Left forelimb (tissue), 1 donor: ENCODE data around the gene EDARADD.
"Not testable (repeated sequence)": the region's sequence is repeated elsewhere in the genome, so short reads cannot be mapped to it uniquely, and the experiment has no call there.

Experiments
- DNase-seq: peaks from one replicate; pipeline ENCODE4 v3.0.0-alpha.2; 2018; ENCODE audit warnings: low spot score

EDARADD gene

DNA sequence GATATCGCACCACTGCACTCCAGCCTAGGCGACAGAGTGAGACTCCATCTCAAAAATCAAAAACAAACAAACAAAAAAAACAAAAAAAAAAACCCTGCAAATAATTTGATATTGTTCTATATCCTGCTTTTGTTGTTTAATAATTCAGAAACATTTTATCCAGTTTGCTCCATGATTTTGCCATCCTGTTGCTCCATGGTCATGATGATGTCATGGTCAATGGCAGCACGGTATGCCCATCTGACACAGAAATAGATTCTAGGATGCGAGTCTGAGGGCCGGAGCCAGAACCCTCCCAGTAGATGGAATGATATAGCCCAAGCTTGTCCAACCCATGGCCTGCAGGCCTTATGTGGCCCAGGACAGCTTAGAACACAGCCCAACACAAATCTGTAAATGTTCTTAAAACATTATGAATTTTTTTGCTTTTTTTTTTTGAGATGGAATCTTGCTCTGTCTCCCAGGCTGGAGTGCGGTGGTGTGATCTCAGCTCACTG, 39.8 kb downstream of the EDARADD start:
- DNase-seq, result no peak

DNA sequence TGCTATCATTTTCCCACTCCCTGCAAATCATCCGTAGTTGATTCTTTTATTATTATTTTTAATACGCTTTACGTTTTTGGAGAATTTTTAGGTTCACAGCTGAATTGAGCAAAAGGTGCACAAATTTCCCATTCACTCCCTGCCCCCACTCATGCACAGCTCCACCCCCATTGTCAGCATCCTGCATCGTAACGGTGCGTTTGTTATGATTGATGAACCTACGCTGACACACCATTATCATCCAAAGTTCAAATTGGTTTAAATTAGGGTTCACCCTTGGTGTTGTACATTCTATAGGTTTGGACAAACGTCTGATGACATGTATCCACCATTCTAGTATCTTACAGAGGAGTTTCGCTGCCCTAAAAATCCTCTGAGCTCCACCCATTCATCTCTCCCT, 44.5 kb downstream of the EDARADD start:
- DNase-seq, result no peak

- DNase-seq, result no peak
These were observed 46.3 kb downstream of the EDARADD start for GRCh38 chr1:236440373-236440772.

- no peak for DNase-seq
These were observed 56.7 kb downstream of the EDARADD start for GRCh38 chr1:236450779-236451178.

GRCh38 chr1:236451796-236452373, 57.8 kb downstream of the EDARADD start:
- no peak for DNase-seq

GRCh38 chr1:236455243-236455642, 61.2 kb downstream of the EDARADD start:
- DNase-seq, result no peak

DNA sequence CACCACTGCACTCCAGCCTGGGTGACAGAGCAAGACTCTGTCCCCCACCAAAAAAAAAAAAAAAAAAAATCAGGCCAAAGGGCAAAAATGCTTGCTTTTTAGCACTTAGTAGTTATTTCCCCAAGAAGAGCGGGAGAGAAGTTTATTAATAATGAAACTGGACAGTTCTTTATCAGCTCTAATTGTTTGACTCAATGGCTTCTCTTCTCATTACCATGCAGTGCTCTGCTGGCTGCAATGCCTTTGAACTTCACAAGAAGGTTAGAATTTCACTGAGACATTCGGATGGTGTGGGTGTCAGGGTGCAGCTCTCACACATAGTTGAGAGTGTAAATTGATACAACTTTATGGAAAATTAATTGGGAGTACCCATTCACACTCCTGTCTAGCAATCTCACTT, 63.7 kb downstream of the EDARADD start:
- no peak for DNase-seq

DNA sequence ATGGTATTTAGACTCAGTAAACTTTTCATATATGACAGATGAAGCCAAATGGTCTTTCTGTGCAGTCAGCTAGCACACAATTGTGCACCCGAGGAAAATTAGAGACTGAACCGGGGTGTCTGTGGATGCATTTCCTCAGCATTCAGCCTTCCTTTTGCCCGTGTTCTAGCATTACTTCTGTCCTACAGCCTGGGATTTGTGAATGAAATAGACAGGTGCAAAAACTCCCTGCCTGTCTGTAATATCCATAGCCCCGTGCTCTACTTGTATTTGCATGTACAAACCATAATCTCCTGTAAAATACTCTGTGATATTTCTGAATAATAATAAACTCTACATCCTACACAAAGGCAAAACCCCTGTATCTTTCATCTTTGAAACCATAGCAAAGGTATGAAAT, 64.9 kb downstream of the EDARADD start:
- DNase-seq, result no peak

- DNase-seq, result no peak
These were observed 66.0 kb downstream of the EDARADD start for GRCh38 chr1:236460103-236460502.

DNA sequence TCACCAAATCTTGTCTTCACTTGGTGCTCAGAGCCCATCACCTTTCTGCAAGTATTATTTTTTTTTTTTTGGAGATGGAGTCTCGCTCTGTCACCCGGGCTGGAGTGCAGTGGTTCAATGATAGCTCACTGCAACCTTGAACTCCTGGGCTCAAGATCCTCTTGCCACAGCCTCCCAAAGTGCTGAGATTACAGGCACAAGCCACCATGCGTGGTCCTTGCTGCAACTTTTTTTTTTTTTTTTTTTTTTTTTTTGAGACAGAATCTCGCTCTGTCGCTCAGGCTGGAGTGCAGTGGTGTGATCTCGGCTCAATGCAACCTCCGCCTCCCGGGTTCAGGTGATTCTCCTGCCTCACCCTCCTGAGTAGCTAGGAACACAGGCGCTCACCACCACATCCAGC, 70.1 kb downstream of the EDARADD start:
- not testable (repeated sequence) for DNase-seq

DNA sequence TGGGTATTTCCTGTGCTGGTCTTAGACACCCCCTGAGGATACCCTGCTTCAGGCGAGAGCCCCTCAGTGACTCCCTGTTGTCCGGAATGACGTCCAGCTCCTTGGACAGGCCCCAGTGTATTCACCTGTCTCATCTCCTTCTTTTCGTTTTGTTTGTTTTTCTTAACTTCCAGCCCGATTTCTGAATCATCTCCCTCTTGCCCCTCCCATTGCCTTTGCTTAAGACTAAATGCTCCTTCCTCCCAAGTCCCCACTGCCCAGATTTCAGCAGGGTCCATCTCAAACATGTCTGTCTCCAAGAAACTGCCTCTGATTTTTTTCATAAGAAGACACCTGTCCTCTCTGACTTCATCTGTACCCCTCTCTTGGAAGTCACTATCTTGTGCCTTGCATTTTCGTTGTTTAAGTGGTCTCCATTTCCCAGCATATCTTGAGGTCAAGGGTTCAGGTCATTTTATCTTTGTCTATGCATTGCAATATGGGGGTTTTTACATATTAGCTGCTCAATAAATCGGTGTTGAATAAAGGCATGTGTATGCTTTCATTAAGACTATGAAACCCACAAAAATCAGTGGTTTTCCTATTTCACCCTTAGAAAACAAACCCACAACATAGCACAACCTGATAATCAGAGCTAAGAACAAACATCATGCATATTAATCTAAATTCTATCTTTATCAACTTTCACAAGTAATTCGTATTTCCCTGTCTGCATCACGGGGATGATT, 71.3 kb downstream of the EDARADD start:
- DNase-seq, result no peak

- no peak for DNase-seq
These were observed 71.8 kb downstream of the EDARADD start for GRCh38 chr1:236465959-236466303.

DNA sequence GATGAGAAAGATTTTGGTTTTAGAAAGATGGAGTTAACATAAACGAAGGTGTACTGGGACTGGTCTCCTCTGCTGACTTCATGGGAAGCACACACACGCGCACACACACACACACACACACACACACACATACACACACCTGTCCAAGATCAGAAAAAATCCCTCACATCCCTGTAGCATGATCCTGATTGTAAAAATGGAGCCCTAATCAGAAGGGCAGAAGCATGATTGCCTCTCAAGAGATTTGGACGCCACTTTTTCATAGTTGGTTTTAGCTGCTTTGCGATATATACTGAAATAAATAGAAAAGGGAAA, 73.2 kb downstream of the EDARADD start:
- DNase-seq, result no peak

DNA sequence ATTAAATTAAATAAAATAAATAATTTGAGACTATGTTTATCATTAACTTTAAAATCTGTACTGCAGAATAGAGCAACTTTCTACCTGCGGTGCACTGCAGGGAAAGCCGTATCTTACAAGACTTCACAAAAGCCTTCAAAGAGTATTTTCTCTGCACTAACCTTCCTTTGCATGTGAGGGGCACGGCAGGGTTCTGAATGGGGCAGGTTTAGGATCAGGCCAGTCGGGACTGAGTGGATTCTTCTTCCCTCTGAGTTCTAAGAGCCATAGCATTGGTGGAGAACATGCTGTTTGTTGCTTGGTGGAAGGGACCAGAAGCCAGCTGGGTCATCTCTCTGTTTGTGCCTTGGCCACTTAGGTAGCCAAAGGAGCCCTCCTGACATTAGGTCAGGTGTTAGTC, 74.5 kb downstream of the EDARADD start:
- no peak for DNase-seq

DNA sequence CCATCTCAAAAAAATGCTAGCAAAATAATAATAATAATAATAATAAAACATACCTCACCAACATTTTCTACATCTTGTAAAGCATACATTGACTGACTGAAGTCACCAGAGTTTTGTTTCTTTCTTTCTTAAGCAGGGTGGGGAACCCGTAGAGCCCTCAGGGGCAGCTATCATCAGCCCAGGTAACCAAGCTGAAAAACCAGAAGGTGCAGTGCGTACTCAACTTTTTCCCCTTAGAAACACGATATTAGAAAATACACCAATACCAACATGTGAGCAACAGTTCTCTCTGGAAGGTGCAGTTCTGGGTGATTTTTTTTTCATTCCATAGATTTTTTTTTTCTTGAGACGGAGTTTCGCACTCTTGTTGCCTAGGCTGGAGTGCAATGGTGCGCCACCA, 75.4 kb downstream of the EDARADD start:
- no peak for DNase-seq

DNA sequence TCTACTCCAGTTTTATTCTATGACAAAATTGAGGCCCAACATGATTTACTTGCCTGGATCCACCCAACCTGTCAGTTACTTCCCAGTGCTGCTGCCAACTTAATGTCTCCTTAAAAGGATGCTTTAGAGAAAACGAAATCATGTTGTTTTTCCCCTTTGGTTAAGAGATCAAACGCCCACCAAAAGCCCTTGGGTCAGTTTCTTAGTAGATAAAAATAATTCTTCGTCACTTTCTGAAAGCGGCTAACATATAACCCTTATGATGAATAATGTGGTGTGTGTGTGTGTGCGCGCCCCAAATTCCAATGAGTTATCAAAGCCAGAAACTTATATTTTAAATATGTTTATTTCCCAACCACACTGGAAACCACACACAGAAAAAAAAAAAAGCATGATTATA, 77.0 kb downstream of the EDARADD start:
- DNase-seq, result no peak

GRCh38 chr1:236471653-236472052, 77.6 kb downstream of the EDARADD start:
- DNase-seq, result no peak

DNA sequence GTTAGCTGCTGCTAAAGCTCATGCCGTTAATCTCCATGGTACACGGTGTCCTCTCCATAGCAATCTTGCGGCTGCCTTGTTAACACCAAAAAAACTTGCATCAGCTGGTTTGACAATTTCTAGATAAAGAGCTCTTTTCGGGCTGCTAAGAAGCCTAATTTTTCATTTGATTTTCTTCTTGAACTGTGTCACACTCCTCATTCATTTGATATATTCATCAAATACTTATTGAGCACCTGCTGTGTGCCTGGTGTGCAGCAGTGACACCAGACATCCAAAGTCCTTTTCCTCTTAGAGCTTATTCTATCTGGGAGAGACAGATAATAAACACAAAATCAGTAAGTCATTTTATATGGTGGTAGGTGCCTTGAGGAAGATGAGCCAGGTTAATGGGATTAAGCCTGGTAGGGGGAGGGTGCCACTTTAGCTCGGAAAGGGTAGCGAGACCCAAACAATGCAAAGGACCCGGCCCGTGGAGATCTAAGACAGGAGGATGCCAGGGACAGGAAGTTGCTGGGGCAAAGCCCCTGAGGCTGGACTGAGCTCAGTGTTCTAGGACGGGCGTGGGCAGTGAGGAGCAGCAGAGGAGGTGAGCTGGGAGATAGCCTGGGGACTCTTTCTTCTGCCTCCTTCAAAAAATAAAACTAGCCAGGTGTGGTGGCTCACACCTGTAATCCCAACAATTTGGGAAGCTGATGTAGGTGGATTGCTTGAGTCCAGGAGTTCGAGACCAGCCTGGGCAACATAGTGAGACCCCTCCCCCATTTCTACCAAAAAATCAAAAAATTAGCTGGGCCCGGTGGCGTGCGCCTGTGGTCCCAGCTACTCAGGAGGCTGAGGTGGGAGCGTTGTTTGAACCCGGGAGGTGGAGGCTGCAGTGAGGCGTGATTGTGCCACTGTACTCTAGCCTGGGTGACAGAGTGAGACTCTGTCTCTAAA, 79.0 kb downstream of the EDARADD start:
- DNase-seq, result no peak

DNA sequence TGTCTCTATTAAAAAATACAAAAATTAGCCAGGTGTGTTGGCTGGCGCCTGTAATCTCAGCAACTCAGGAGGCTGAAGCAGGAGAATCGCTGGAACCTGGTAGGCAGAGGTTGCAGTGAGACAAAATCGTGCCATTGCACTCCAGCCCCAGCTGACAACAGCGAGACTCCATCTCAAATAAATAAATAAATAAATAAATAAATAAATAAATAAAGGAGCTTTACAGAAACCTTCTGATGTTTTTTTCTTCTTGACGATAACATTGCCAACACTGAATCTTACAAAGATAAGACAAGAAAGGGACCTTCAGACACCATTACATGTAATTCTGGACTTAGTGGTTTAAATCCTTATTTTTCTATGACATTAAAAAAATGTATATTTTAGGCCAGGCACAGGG, 81.9 kb downstream of the EDARADD start:
- no peak for DNase-seq

DNA sequence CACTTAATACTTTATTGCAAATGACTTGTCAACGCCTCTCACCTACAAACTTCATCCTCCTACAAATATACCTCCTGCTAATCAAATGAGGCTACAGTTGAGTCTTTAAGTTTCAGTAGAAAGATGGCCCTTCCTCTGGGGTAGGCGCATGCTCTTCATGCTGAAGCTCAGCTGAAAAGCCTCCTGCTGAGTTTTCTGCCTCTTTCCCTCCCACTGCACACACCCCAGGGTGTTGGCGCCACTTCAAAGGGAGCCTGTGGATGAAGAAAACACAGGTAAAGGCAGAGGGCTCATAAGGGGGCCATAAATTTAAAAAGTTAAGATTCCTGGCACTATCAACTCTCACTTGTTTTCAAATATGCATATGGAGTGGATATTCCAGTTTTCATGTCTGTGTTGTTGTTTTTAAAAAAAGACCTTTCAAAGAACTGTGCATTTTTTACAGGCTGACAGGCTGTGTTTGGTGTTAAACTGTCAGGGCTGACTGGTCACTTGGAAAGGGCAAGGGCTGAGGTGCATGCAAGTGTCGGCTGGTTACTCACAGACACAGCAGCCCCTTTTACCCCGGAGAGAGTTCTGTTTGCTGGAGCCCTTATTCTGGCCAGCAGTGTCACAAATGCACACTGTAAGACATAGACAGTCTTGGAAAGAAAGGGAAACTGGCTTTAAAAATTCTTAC, 86.8 kb downstream of the EDARADD start:
- no peak for DNase-seq

DNA sequence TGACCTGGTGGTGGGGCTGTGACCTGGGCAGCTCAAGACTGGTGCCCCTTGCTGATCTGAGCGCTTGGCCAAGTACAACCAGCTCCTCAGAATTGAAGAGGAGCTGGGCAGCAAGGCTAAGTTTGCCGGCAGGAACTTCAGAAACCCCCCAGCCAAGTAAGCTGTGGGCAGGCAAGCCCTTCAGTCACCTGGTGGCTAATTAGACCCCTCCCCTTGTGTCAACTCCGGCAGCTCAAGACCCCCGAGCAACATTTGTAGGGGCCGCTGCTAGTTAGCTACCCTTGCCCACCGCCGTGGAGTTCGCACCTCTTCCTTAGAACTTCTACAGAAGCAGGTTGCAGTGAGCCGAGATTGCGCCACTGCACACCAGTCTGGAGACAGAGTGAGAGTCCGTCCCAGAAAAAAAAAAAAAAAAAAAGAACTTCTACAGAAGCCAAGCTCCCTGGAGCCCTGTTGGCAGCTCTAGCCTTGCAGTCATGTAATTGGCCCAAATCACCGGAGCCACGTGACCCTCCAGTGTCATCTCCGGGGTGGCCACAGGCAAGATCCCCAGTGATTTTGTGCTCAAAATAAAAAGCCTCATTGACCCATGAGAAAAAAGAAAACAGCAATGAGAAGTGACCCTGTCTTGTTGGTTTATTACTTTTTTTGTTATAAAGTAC, 90.4 kb downstream of the EDARADD start:
- no peak for DNase-seq
